GM12878 (cell line): ENCODE results near the gene FMN2. TPM values are rescaled to one million over a fixed set of nuclear protein-coding genes. Genes with fewer than 3 reads are reported as not detected.

Source experiments
- BCL11A ChIP-seq: IDR thresholded peaks from 2 replicates; pipeline ENCODE4 v1.6.1; 2011; ENCODE audit warnings: low read depth, low read length
- BRCA1 ChIP-seq: IDR thresholded peaks from 2 replicates; pipeline ENCODE4 v1.6.1; 2011; ENCODE audit warnings: low read depth, low read length, improper control_type of control experiment
- CHD2 ChIP-seq: IDR thresholded peaks from 2 replicates; pipeline ENCODE4 v1.6.1; 2011; ENCODE audit warnings: low read depth, low read length, improper control_type of control experiment, borderline replicate concordance
- EED ChIP-seq: sonication (generic); IDR thresholded peaks from 2 replicates; pipeline ENCODE4 v1.6.1; 2016; ENCODE audit warnings: antibody characterized with exemption, low read depth
- FOXM1 ChIP-seq: IDR thresholded peaks from 2 replicates; pipeline ENCODE4 v1.6.1; 2012; ENCODE audit warnings: low read depth, mild to moderate bottlenecking, inconsistent platforms, low read length, moderate library complexity
- MEF2A ChIP-seq: IDR thresholded peaks from 2 replicates; pipeline ENCODE4 v1.6.1; 2011; ENCODE audit warnings: low read depth, mild to moderate bottlenecking, low read length, moderate library complexity; ENCODE audit not compliant: insufficient read depth
- NR2C1 ChIP-seq: fragments of 450-650 bp; IDR thresholded peaks from 2 replicates; pipeline ENCODE4 v1.6.1; 2017; ENCODE audit warnings: antibody characterized with exemption, mild to moderate bottlenecking, moderate library complexity
- NR2C2 ChIP-seq: IDR thresholded peaks from 2 replicates; pipeline ENCODE4 v1.6.1; 2011; ENCODE audit warnings: borderline replicate concordance, low read depth; ENCODE audit not compliant: control insufficient read depth, insufficient read length
- NR2F1 ChIP-seq: fragments of 450-650 bp; conservative IDR thresholded peaks from 2 replicates; pipeline ENCODE4 v1.6.1; 2017; ENCODE audit warnings: mild to moderate bottlenecking
- PBX3 ChIP-seq: IDR thresholded peaks from 2 replicates; pipeline ENCODE4 v1.6.1; 2011; ENCODE audit warnings: mild to moderate bottlenecking, low read depth, low read length, moderate library complexity; ENCODE audit not compliant: insufficient replicate concordance
- RAD21 ChIP-seq: IDR thresholded peaks from 2 replicates; pipeline ENCODE4 v1.6.1; 2011; ENCODE audit warnings: mild to moderate bottlenecking, low read depth, low read length, moderate library complexity; ENCODE audit not compliant: insufficient read depth
- SUPT20H ChIP-seq: IDR thresholded peaks from 2 replicates; pipeline ENCODE4 v1.6.1; 2011; ENCODE audit warnings: low read depth, mild to moderate bottlenecking, low read length, moderate library complexity, borderline replicate concordance; ENCODE audit not compliant: control insufficient read depth
- polyA plus RNA-seq, 11 experiments: library from polyadenylated mRNA; depleted of rRNA in 4 of 11; unstranded in 6 of 11; stranded (reverse) in 5 of 11; fragments of >200 nt; fragmentation: Nextera tagmentation in 4 of 11; fragmentation: Illumina TruSeq in 1 of 11; extraction: Ambion mirVana in 4 of 11; extraction: Trizol in 1 of 11; gene quantifications; 1 replicate in 1 of 11; 2 replicates in 10 of 11; pipeline versions ENCODE4 v1.2.1 to v1.2.3, GENCODE V29; 2011 to 2016; ENCODE audit warnings: inconsistent platforms in 2 of 11, missing spikeins in 2 of 11, low read depth in 1 of 11
- total RNA-seq, 4 experiments: library from RNA; depleted of rRNA in 3 of 4; stranded (reverse); fragments of >200 nt in 3 of 4; fragmentation: Illumina TruSeq in 1 of 4; extraction: Trizol in 1 of 4; gene quantifications; 2 replicates each; pipeline versions ENCODE4 v1.2.1 to v1.2.3, GENCODE V29; 2013 to 2021
- TF ChIP-seq, protein P1 (sequence below): IDR thresholded peaks from 2 replicates; pipeline ENCODE4 v1.6.1; 2011; ENCODE audit warnings: borderline replicate concordance, low read depth, mild to moderate bottlenecking, moderate library complexity, low read length; ENCODE audit not compliant: insufficient read depth, poor library complexity, severe bottlenecking
- TF ChIP-seq, protein P2 (sequence below): fragments of 450-650 bp; formaldehyde crosslinking; IDR thresholded peaks from 2 replicates; pipeline ENCODE4 v1.4.0; 2022; ENCODE audit warnings: mild to moderate bottlenecking, moderate library complexity
- TF ChIP-seq, protein P3 (sequence below): fragments of 450-650 bp; IDR thresholded peaks from 2 replicates; pipeline ENCODE4 v1.6.1; 2018; ENCODE audit warnings: mild to moderate bottlenecking, low read depth, moderate library complexity; ENCODE audit not compliant: partially characterized antibody

FMN2 gene
- total and polyA plus RNA-seq, 10 of the 15 experiments (the other 5 are each of a cell fraction or from before 2014, with no cell fraction given), result 0.60 TPM; not detected in 9

GRCh38 chr1:240093120-240093961 lies 1.7 kb downstream of the FMN2 start (continued):
- TF ChIP-seq, protein P1, sequence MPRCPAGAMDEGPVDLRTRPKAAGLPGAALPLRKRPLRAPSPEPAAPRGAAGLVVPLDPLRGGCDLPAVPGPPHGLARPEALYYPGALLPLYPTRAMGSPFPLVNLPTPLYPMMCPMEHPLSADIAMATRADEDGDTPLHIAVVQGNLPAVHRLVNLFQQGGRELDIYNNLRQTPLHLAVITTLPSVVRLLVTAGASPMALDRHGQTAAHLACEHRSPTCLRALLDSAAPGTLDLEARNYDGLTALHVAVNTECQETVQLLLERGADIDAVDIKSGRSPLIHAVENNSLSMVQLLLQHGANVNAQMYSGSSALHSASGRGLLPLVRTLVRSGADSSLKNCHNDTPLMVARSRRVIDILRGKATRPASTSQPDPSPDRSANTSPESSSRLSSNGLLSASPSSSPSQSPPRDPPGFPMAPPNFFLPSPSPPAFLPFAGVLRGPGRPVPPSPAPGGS, result no peak
- TF ChIP-seq CHD2, result no peak
- no peak for TF ChIP-seq FOXM1
- no peak for TF ChIP-seq PBX3
- TF ChIP-seq, protein P2, sequence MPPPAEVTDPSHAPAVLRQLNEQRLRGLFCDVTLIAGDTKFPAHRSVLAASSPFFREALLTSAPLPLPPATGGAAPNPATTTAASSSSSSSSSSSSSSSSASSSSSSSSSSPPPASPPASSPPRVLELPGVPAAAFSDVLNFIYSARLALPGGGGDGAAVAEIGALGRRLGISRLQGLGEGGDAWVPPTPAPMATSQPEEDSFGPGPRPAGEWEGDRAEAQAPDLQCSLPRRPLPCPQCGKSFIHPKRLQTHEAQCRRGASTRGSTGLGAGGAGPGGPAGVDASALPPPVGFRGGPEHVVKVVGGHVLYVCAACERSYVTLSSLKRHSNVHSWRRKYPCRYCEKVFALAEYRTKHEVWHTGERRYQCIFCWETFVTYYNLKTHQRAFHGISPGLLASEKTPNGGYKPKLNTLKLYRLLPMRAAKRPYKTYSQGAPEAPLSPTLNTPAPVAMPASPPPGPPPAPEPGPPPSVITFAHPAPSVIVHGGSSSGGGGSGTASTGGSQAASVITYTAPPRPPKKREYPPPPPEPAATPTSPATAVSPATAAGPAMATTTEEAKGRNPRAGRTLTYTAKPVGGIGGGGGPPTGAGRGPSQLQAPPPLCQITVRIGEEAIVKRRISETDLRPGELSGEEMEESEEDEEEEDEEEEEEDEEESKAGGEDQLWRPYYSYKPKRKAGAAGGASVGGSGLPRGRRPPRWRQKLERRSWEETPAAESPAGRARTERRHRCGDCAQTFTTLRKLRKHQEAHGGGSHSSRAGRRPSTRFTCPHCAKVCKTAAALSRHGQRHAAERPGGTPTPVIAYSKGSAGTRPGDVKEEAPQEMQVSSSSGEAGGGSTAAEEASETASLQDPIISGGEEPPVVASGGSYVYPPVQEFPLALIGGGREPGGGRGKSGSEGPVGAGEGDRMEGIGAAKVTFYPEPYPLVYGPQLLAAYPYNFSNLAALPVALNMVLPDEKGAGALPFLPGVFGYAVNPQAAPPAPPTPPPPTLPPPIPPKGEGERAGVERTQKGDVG (CRISPR knock-in tag), result no peak
- no peak for TF ChIP-seq NR2C1
- TF ChIP-seq BRCA1, result no peak
- TF ChIP-seq RAD21, result no peak
- no peak for TF ChIP-seq MEF2A
- TF ChIP-seq BCL11A, result no peak
- TF ChIP-seq, protein P3, sequence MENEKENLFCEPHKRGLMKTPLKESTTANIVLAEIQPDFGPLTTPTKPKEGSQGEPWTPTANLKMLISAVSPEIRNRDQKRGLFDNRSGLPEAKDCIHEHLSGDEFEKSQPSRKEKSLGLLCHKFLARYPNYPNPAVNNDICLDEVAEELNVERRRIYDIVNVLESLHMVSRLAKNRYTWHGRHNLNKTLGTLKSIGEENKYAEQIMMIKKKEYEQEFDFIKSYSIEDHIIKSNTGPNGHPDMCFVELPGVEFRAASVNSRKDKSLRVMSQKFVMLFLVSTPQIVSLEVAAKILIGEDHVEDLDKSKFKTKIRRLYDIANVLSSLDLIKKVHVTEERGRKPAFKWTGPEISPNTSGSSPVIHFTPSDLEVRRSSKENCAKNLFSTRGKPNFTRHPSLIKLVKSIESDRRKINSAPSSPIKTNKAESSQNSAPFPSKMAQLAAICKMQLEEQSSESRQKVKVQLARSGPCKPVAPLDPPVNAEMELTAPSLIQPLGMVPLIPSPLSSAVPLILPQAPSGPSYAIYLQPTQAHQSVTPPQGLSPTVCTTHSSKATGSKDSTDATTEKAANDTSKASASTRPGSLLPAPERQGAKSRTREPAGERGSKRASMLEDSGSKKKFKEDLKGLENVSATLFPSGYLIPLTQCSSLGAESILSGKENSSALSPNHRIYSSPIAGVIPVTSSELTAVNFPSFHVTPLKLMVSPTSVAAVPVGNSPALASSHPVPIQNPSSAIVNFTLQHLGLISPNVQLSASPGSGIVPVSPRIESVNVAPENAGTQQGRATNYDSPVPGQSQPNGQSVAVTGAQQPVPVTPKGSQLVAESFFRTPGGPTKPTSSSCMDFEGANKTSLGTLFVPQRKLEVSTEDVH, result no peak
- TF ChIP-seq SUPT20H, result no peak
- TF ChIP-seq NR2C2, result no peak
- no peak for TF ChIP-seq EED
- no peak for TF ChIP-seq NR2F1
- TF ChIP-seq, all 136 proteins: peak for 0
